Measurements from ENCODE around the gene SLC39A13.

SLC39A13 gene

DNA sequence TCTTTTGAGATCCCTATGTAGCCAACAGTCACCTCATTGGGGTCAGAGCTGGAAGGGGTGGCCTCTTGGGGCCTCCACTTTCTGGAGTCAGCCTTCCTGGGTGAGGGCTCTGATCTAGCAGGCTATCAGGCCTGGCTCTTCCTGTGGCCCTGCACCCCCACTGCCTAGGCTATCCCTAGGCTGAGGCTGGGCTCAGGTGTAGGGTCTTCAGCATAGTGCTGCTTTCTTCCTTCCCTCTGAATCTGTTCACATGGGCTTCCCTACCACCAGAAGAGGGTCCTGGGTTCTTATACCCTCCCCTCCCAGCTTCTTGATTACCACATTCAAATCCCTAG lies 29.6 kb upstream of the SLC39A13 start:
- Histone ChIP-seq H2BK5ac (ENCODE audit: low read length) (no peak overlapping the region), H3K9ac (ENCODE audit: low read length) (no peak overlapping the region), H2BK120ac (ENCODE audit: low read depth, low read length) (no peak overlapping the region), H3K18ac (ENCODE audit: low read length) (no peak overlapping the region), H3K27ac (ENCODE audit: low read depth, low read length) (no peak overlapping the region), H3K4me3 (ENCODE audit: low read length) (no peak overlapping the region), H3K27me3 (ENCODE audit: insufficient read depth, low read length, poor library complexity) (no peaks in the 10 kb centered on the region), H3K4ac (ENCODE audit: low read depth, low read length) (no peak overlapping the region), H3K56ac (ENCODE audit: low read length) (peak overlapping the region; percentile 30), H2BK15ac (replicated peaks; ENCODE audit: low read depth) (no peak overlapping the region), H3K23ac (ENCODE audit: low read length) (no peak overlapping the region), H2AK5ac (ENCODE audit: low read length) (no peak overlapping the region), H4K5ac (ENCODE audit: low read length) (peak overlapping the region; percentile 16), H3K79me2 (ENCODE audit: control insufficient read depth, insufficient read depth, low read length) (no peaks in the 10 kb centered on the region), H3K4me2 (ENCODE audit: low read length) (no peak overlapping the region), H3K36me3 (ENCODE audit: control insufficient read depth, insufficient read depth, low read length) (no peaks in the 10 kb centered on the region), H4K8ac (ENCODE audit: low read depth, low read length) (no peak overlapping the region), H3K4me1 (ENCODE audit: control insufficient read depth, low read depth, low read length) (peaks cover 5% of the 10 kb centered on the region), H3K79me1 (ENCODE audit: low read length) (no peaks in the 10 kb centered on the region)
- DNase-seq, result no peak

DNA sequence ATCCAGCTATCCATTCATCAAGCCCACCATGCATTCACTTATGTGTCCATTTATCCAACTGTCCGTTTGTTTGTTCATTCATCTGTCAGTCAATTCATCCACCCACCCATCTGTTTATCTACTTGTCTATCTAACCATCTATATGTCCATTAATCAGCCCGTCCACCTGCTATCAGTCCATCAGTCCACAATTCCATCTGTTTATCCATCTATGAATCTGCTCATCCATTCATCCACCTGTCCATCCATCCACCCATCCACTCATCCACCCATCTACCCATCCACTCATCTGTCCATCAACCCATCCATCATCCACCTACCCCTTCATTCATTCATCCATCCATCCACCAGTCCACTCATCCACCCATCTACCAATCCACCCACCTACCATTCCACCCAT lies 29.1 kb upstream of the SLC39A13 start:
- Histone ChIP-seq H3K4me3 (ENCODE audit: low read length) (no peak overlapping the region), H3K56ac (ENCODE audit: low read length) (no peak overlapping the region), H3K27me3 (ENCODE audit: insufficient read depth, low read length, poor library complexity) (no peaks in the 10 kb centered on the region), H3K18ac (ENCODE audit: low read length) (no peak overlapping the region), H4K8ac (ENCODE audit: low read depth, low read length) (no peak overlapping the region), H3K79me2 (ENCODE audit: control insufficient read depth, insufficient read depth, low read length) (no peaks in the 10 kb centered on the region), H3K79me1 (ENCODE audit: low read length) (no peaks in the 10 kb centered on the region), H2BK15ac (replicated peaks; ENCODE audit: low read depth) (no peak overlapping the region), H3K27ac (ENCODE audit: low read depth, low read length) (no peak overlapping the region), H3K36me3 (ENCODE audit: control insufficient read depth, insufficient read depth, low read length) (no peaks in the 10 kb centered on the region), H3K4me1 (ENCODE audit: control insufficient read depth, low read depth, low read length) (peaks cover 5% of the 10 kb centered on the region), H3K4ac (ENCODE audit: low read depth, low read length) (no peak overlapping the region), H2BK5ac (ENCODE audit: low read length) (no peak overlapping the region), H3K23ac (ENCODE audit: low read length) (no peak overlapping the region), H2AK5ac (ENCODE audit: low read length) (no peak overlapping the region), H3K9ac (ENCODE audit: low read length) (no peak overlapping the region), H3K4me2 (ENCODE audit: low read length) (no peak overlapping the region), H2BK120ac (ENCODE audit: low read depth, low read length) (no peak overlapping the region), H4K5ac (ENCODE audit: low read length) (no peak overlapping the region)
- DNase-seq, result no peak
- no CpG with 5 or more reads among the region's 2 CpGs for WGBS (ENCODE audit: extremely low coverage, insufficient coverage, low lambda C conversion rate)

DNA sequence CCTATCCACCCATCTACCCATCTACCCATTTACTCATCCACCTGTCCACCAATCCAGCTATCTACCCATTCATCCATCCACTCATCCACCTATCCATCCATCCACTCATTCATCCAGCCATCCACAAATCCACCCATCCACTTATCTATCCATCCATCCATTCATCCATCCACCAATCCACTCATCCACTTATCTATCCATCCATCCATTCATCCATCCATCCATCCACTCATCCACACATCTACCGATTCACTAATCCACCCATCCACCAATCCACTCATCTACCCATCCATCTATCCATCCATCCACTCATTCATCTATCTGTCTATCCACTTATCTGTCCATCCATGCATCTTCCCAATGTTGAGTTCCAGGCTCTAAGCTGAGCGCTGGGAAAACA lies 28.3 kb upstream of the SLC39A13 start:
- no peaks in the 10 kb centered on the region for H3K79me1 ChIP-seq (ENCODE audit: low read length)
- H2AK5ac ChIP-seq (ENCODE audit: low read length), result no peak overlapping the region
- no peaks in the 10 kb centered on the region for H3K27me3 ChIP-seq (ENCODE audit: insufficient read depth, low read length, poor library complexity)
- H2BK120ac ChIP-seq (ENCODE audit: low read depth, low read length), result no peak overlapping the region
- H3K23ac ChIP-seq (ENCODE audit: low read length), result no peak overlapping the region
- no peaks in the 10 kb centered on the region for H3K36me3 ChIP-seq (ENCODE audit: control insufficient read depth, insufficient read depth, low read length)
- 100% methylated on average over 1 of the region's 2 CpGs for WGBS (ENCODE audit: extremely low coverage, insufficient coverage, low lambda C conversion rate)
- H3K79me2 ChIP-seq (ENCODE audit: control insufficient read depth, insufficient read depth, low read length), result no peaks in the 10 kb centered on the region
- no peak overlapping the region for H3K18ac ChIP-seq (ENCODE audit: low read length)
- peaks cover 5% of the 10 kb centered on the region for H3K4me1 ChIP-seq (ENCODE audit: control insufficient read depth, low read depth, low read length)
- H3K9ac ChIP-seq (ENCODE audit: low read length), result no peak overlapping the region
- H3K27ac ChIP-seq (ENCODE audit: low read depth, low read length), result no peak overlapping the region
- no peak overlapping the region for H3K4me3 ChIP-seq (ENCODE audit: low read length)
- H3K4me2 ChIP-seq (ENCODE audit: low read length), result no peak overlapping the region
- H2BK5ac ChIP-seq (ENCODE audit: low read length), result no peak overlapping the region
- no peak overlapping the region for H2BK15ac ChIP-seq (replicated peaks; ENCODE audit: low read depth)
- H4K8ac ChIP-seq (ENCODE audit: low read depth, low read length), result no peak overlapping the region
- no peak overlapping the region for H3K4ac ChIP-seq (ENCODE audit: low read depth, low read length)
- no peak for DNase-seq
- H3K56ac ChIP-seq (ENCODE audit: low read length), result no peak overlapping the region
- H4K5ac ChIP-seq (ENCODE audit: low read length), result no peak overlapping the region

DNA sequence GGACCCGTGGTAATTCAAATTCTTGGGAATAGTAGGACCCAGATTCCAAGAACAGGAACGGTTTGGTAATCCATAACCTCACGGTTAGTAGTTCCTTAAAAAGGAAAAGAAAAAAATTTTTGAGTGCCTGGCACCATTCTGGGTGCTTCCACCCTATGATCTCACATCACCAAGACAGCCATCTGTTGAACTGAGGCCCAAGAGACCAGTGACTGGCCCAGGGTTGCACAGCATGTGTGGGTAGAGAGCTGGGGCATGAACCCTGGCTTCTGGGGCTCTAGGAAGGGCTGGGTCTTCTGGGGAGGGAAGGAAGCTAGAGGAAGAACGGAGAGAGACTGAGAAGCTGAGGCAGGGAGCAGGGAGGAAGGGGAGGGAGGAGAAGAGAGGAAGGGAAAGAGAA lies 25.3 kb upstream of the SLC39A13 start:
- no peak overlapping the region for H3K18ac ChIP-seq (ENCODE audit: low read length)
- no peaks in the 10 kb centered on the region for H3K27me3 ChIP-seq (ENCODE audit: insufficient read depth, low read length, poor library complexity)
- H4K8ac ChIP-seq (ENCODE audit: low read depth, low read length), result no peak overlapping the region
- H2AK5ac ChIP-seq (ENCODE audit: low read length), result no peak overlapping the region
- no peak overlapping the region for H2BK15ac ChIP-seq (replicated peaks; ENCODE audit: low read depth)
- WGBS (ENCODE audit: extremely low coverage, insufficient coverage, low lambda C conversion rate), result no CpG with 5 or more reads among the region's 4 CpGs
- H3K56ac ChIP-seq (ENCODE audit: low read length), result peak overlapping the region; percentile 25
- no peak overlapping the region for H2BK120ac ChIP-seq (ENCODE audit: low read depth, low read length)
- H3K36me3 ChIP-seq (ENCODE audit: control insufficient read depth, insufficient read depth, low read length), result no peaks in the 10 kb centered on the region
- no peak overlapping the region for H3K23ac ChIP-seq (ENCODE audit: low read length)
- no peak overlapping the region for H3K4ac ChIP-seq (ENCODE audit: low read depth, low read length)
- DNase-seq, result no peak
- H3K4me1 ChIP-seq (ENCODE audit: control insufficient read depth, low read depth, low read length), result peaks cover 5% of the 10 kb centered on the region
- no peak overlapping the region for H4K5ac ChIP-seq (ENCODE audit: low read length)
- no peak overlapping the region for H3K4me3 ChIP-seq (ENCODE audit: low read length)
- no peaks in the 10 kb centered on the region for H3K79me2 ChIP-seq (ENCODE audit: control insufficient read depth, insufficient read depth, low read length)
- H2BK5ac ChIP-seq (ENCODE audit: low read length), result no peak overlapping the region
- no peak overlapping the region for H3K27ac ChIP-seq (ENCODE audit: low read depth, low read length)
- H3K79me1 ChIP-seq (ENCODE audit: low read length), result no peaks in the 10 kb centered on the region
- H3K4me2 ChIP-seq (ENCODE audit: low read length), result no peak overlapping the region
- no peak overlapping the region for H3K9ac ChIP-seq (ENCODE audit: low read length)

DNA sequence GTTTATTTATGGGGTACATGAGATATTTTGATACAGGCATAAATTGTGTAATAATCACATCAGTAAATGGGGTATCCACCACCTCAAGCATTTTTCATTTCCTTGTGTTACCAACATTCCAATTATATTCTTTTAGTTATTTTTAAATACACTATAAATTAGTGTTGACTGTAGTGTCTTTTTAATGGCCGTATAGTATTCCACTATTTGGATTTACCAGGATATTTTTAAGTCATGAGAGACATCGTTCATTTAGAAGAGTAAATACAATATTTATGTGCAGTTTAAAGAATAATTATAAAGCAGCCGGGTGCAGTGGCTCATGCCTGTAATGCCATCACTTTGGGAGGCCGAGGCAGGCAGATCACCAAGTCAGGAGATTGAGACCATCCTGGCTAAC lies 23.9 kb upstream of the SLC39A13 start:
- H3K27ac ChIP-seq (ENCODE audit: low read depth, low read length), result no peak overlapping the region
- no peak overlapping the region for H2AK5ac ChIP-seq (ENCODE audit: low read length)
- no peak overlapping the region for H3K4ac ChIP-seq (ENCODE audit: low read depth, low read length)
- no CpG with 5 or more reads among the region's 4 CpGs for WGBS (ENCODE audit: extremely low coverage, insufficient coverage, low lambda C conversion rate)
- H4K8ac ChIP-seq (ENCODE audit: low read depth, low read length), result no peak overlapping the region
- no peak overlapping the region for H4K5ac ChIP-seq (ENCODE audit: low read length)
- no peaks in the 10 kb centered on the region for H3K36me3 ChIP-seq (ENCODE audit: control insufficient read depth, insufficient read depth, low read length)
- H3K4me2 ChIP-seq (ENCODE audit: low read length), result no peak overlapping the region
- H3K56ac ChIP-seq (ENCODE audit: low read length), result no peak overlapping the region
- H3K79me2 ChIP-seq (ENCODE audit: control insufficient read depth, insufficient read depth, low read length), result no peaks in the 10 kb centered on the region
- no peak overlapping the region for H3K23ac ChIP-seq (ENCODE audit: low read length)
- no peak overlapping the region for H2BK120ac ChIP-seq (ENCODE audit: low read depth, low read length)
- no peak overlapping the region for H2BK5ac ChIP-seq (ENCODE audit: low read length)
- no peaks in the 10 kb centered on the region for H3K79me1 ChIP-seq (ENCODE audit: low read length)
- no peak overlapping the region for H2BK15ac ChIP-seq (replicated peaks; ENCODE audit: low read depth)
- H3K4me3 ChIP-seq (ENCODE audit: low read length), result no peak overlapping the region
- H3K18ac ChIP-seq (ENCODE audit: low read length), result no peak overlapping the region
- DNase-seq, result no peak
- no peaks in the 10 kb centered on the region for H3K4me1 ChIP-seq (ENCODE audit: control insufficient read depth, low read depth, low read length)
- H3K27me3 ChIP-seq (ENCODE audit: insufficient read depth, low read length, poor library complexity), result no peaks in the 10 kb centered on the region
- no peak overlapping the region for H3K9ac ChIP-seq (ENCODE audit: low read length)

DNA sequence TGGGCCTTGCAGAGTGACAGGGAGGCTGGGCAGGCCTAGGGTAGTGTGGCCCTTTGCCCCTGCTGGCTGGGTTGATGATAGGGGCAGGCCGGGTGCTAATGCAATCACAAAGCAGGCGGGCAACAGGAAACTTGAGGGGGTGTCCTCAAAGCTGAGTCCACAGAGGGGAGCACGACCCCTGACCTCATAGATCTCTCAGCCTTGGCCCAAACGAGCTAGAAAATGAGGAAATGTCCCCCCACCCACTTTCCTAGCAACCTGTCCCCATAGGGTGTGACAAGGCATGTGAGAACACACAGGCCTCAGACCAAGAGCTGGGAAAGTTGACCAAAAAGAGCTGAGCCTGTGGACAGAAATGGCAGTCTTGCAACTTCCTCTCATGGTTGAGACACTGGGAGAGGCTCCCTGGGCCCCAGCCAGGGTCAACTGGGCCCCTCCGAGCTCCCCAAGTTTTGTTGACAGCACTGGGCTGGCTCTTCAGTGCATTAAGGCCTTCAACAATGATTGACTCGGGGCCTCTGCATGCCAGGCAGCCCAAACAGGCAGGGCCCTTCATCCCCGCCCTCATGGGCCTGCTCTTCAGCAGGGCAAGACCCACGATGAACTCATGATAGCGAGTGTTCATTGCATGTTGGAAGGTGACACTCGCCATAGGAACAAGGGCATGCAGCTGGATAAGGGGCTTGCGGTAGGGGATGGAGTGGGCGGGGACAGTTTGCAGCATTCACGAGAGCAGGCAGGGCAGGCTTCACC lies 20.3 kb upstream of the SLC39A13 start:
- WGBS (ENCODE audit: extremely low coverage, insufficient coverage, low lambda C conversion rate), result no CpG with 5 or more reads among the region's 13 CpGs
- no peak overlapping the region for H3K4me2 ChIP-seq (ENCODE audit: low read length)
- no peaks in the 10 kb centered on the region for H3K79me1 ChIP-seq (ENCODE audit: low read length)
- no peak overlapping the region for H3K4ac ChIP-seq (ENCODE audit: low read depth, low read length)
- no peak overlapping the region for H3K23ac ChIP-seq (ENCODE audit: low read length)
- H3K9ac ChIP-seq (ENCODE audit: low read length), result no peak overlapping the region
- no peaks in the 10 kb centered on the region for H3K36me3 ChIP-seq (ENCODE audit: control insufficient read depth, insufficient read depth, low read length)
- no peaks in the 10 kb centered on the region for H3K4me1 ChIP-seq (ENCODE audit: control insufficient read depth, low read depth, low read length)
- no peak overlapping the region for H2BK15ac ChIP-seq (replicated peaks; ENCODE audit: low read depth)
- H2BK5ac ChIP-seq (ENCODE audit: low read length), result no peak overlapping the region
- no peak overlapping the region for H3K27ac ChIP-seq (ENCODE audit: low read depth, low read length)
- no peak for DNase-seq
- H4K8ac ChIP-seq (ENCODE audit: low read depth, low read length), result no peak overlapping the region
- H3K56ac ChIP-seq (ENCODE audit: low read length), result no peak overlapping the region
- H2BK120ac ChIP-seq (ENCODE audit: low read depth, low read length), result no peak overlapping the region
- no peak overlapping the region for H4K5ac ChIP-seq (ENCODE audit: low read length)
- no peak overlapping the region for H3K4me3 ChIP-seq (ENCODE audit: low read length)
- H3K18ac ChIP-seq (ENCODE audit: low read length), result no peak overlapping the region
- H3K79me2 ChIP-seq (ENCODE audit: control insufficient read depth, insufficient read depth, low read length), result no peaks in the 10 kb centered on the region
- H3K27me3 ChIP-seq (ENCODE audit: insufficient read depth, low read length, poor library complexity), result no peaks in the 10 kb centered on the region
- no peak overlapping the region for H2AK5ac ChIP-seq (ENCODE audit: low read length)

Measured in mesendoderm (in vitro differentiated cells).